RWPE1 (cell line): ENCODE measurements around the gene CD2.

Experiments used
- CTCF ChIA-PET: fragments of 350-600 bp; sonication (Branson Sonifier 250); formaldehyde crosslinking; extraction: SDS; loops from one replicate; lab custom pipeline; 2021; lab: Yijun Ruan, JAX
- POLR2A ChIA-PET: fragments of 400-600 bp; formaldehyde crosslinking; extraction: SDS; loops from one replicate; lab custom pipeline; 2020; ENCODE audit warnings: antibody characterized with exemption; ENCODE audit not compliant: low non-redundant PET; lab: Yijun Ruan, JAX
- DNase-seq: peaks from one replicate; pipeline ENCODE4 v3.0.0; 2012; ENCODE audit warnings: low spot score
- H3K27ac ChIP-seq: fragments of 450-650 bp; 2 replicates; pipeline ENCODE4 v1.5.1; 2017
- TF ChIP-seq, protein P1 (sequence below): fragments of 450-650 bp; conservative IDR thresholded peaks from 2 replicates; pipeline ENCODE4 v1.5.1; 2017; ENCODE audit warnings: low read depth, mild to moderate bottlenecking

CD2 gene

DNA sequence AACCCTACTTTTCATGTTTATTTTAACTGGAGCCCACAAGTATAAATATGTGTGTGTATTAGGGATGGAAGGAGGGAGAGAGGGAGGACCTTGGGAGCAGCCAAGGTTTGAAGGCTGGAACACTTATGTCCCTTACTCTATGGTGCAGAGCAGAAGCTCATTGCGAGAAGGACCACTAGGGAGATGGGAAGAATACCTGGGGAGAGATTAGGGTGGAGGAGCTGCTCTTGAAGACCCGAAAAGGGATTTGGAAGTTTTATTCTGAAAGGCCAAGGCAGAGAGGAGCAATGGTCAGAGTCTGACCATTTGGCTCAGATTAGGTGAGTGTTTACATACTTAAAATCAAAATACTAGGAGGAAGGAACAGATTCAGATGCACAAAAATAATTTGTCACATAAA lies 8.1 kb downstream of the CD2 start:
- CTCF ChIA-PET: interaction anchor here (0.5 kb wide), 1 partner anchor 188 kb away, joined by 3 read pairs; no protein-coding TSS in a partner anchor
- TF ChIP-seq, protein P1, sequence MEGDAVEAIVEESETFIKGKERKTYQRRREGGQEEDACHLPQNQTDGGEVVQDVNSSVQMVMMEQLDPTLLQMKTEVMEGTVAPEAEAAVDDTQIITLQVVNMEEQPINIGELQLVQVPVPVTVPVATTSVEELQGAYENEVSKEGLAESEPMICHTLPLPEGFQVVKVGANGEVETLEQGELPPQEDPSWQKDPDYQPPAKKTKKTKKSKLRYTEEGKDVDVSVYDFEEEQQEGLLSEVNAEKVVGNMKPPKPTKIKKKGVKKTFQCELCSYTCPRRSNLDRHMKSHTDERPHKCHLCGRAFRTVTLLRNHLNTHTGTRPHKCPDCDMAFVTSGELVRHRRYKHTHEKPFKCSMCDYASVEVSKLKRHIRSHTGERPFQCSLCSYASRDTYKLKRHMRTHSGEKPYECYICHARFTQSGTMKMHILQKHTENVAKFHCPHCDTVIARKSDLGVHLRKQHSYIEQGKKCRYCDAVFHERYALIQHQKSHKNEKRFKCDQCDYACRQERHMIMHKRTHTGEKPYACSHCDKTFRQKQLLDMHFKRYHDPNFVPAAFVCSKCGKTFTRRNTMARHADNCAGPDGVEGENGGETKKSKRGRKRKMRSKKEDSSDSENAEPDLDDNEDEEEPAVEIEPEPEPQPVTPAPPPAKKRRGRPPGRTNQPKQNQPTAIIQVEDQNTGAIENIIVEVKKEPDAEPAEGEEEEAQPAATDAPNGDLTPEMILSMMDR: no peak
- DNase-seq: no peak

DNA sequence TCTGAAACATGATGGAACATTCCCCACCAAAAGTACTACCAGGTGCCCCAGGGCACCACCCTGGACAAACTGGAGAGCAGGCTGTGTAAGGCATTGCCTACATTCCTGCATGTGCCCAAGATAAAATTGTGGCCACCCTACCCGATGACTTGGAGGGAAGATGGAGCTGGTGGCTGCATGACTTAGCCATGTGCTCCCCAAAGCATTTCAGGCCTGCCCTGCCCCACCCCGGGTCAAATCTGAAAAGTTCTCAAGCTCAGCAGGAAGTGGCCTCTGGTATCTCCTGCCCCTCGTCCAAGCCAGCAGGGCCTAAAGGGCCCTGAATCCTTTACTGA lies 8.5 kb downstream of the CD2 start:
- ChIA-PET POLR2A (no interaction called here), CTCF (interaction anchor here (0.5 to 1.0 kb wide), 3 partner anchors 8 to 188 kb away, joined by 3 to 4 read pairs (median 3); partner anchors contain the start of gene CD2)
- H3K27ac ChIP-seq: no peak overlapping the region
- TF ChIP-seq, protein P1: no peak
- DNase-seq: no peak

More for the DNA sequence above, 8.1 kb downstream of the CD2 start:
- H3K27ac ChIP-seq: no peak overlapping the region
- POLR2A ChIA-PET: no interaction called here

DNA sequence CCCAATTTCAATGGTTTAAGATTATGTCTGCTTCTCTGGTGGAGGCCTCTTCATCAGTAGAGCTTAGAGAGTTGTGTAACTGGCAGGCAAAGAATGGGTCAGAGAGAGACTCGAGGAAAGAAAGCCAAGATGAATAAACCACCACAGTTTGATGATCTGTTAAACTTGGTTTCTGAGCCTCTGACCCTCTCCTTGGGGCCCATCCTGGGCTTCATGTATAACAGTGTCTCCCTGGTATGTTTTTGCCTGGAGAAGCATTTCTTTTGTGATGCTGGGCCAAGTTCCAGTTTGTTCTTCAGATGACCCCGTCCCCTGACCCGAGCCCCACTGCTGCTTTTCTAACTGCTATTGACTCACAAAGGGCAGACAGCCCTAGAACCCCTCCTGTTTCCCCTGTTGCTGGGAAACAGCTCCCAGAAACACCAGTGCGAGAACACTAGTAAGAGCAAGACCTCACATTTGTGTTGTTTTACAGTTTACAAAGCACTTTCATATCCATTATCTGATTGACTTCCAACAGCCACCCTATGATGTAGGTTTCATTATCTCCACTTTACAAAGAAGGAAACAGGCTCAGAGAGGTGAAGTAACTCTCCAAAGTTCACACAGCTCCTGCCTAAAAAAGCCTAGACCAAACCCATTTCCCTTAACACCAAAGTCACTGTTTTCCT lies 9.0 kb downstream of the CD2 start:
- no peak for DNase-seq
- H3K27ac ChIP-seq: no peak overlapping the region
- TF ChIP-seq, protein P1: no peak
- ChIA-PET POLR2A (no interaction called here), CTCF (interaction anchor here (0.8 to 1.0 kb wide), 2 partner anchors 9 to 26 kb away, joined by 3 to 4 read pairs; partner anchors contain the start of gene CD2)

DNA sequence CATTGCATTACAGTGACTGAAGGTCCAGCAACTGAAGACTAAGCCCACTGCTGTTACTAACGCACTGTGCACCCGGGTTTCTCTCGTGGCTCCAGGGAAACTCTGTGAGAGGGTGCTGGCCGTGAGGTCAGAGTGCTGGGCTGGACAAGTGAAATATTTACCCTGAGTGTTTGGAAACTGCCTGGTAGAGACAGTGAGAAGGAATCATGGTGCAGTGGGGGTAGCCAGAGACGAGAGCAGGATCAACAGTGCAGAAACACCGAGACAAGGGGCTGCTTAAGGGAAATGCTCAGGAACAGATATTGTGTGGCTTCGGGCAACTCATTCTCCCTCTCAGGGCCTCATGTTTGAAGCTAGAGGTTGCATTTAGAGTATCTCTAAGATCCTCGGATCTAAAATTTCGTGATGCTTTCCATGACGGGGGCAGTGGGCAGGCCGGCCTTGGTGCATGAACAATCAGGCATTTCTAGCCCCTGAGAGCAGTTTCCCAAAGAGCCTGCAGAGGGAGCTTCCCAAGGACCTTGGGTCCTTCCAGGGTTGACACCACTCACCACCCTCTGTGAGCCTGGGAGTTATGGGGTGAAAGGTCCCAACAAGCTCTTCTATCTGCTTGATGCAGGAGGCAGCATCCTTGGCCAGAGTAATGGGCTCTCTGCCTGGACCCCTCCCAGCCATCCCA lies 9.7 kb downstream of the CD2 start:
- no peak overlapping the region for H3K27ac ChIP-seq
- TF ChIP-seq, protein P1: no peak
- ChIA-PET POLR2A (no interaction called here), CTCF (interaction anchor here (0.6 to 1.0 kb wide), 5 partner anchors 9 to 326 kb away, joined by 3 to 5 read pairs (median 3); partner anchors contain the start of gene CD2)
- peak; percentile 33 for DNase-seq

DNA sequence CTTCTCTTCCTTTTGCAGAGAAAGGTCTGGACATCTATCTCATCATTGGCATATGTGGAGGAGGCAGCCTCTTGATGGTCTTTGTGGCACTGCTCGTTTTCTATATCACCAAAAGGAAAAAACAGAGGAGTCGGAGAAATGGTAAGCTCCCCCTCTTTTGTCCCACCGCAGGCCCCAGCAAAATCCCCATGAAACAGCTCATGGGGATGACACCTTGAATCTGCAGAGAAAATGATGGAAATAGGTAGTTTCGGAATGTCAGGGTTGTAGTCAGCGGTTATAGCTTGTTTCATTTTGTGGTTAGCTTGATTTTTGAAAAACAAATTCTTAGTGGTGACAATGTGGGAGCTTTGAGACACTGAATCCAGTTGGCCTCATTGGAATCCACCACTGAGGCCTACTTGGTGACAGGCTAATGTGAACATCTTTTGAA lies 10.3 kb downstream of the CD2 start:
- DNase-seq: no peak
- TF ChIP-seq, protein P1: no peak
- ChIA-PET CTCF (interaction anchor here (0.6 to 0.9 kb wide), 2 partner anchors 45 to 193 kb away, joined by 3 to 5 read pairs; no protein-coding TSS in a partner anchor), POLR2A (no interaction called here)
- H3K27ac ChIP-seq: no peak overlapping the region
